ENCODE results near the gene AP5B1.

GRCh38 chr11:65796726-65797601 lies 16.2 kb upstream of the AP5B1 start:
- no peak for TF ChIP-seq EZH2 (IDR thresholded peaks at IDR 0.05)
- TF ChIP-seq, protein P1, sequence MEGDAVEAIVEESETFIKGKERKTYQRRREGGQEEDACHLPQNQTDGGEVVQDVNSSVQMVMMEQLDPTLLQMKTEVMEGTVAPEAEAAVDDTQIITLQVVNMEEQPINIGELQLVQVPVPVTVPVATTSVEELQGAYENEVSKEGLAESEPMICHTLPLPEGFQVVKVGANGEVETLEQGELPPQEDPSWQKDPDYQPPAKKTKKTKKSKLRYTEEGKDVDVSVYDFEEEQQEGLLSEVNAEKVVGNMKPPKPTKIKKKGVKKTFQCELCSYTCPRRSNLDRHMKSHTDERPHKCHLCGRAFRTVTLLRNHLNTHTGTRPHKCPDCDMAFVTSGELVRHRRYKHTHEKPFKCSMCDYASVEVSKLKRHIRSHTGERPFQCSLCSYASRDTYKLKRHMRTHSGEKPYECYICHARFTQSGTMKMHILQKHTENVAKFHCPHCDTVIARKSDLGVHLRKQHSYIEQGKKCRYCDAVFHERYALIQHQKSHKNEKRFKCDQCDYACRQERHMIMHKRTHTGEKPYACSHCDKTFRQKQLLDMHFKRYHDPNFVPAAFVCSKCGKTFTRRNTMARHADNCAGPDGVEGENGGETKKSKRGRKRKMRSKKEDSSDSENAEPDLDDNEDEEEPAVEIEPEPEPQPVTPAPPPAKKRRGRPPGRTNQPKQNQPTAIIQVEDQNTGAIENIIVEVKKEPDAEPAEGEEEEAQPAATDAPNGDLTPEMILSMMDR (IDR thresholded peaks at IDR 0.05), result no peak
